ENCODE measurements around the gene PLCXD1.
A peak's percentile ranks its signal among the peaks of the same experiment; 100 is the strongest.
"Not testable (repeated sequence)": the region's sequence is repeated elsewhere in the genome, so short reads cannot be mapped to it uniquely, and the experiment has no call there.

PLCXD1 gene

GRCh38 chrX:317424-318067, 36.4 kb downstream of the PLCXD1 start:
- DNase-seq (ENCODE audit: low read depth, low spot score) = no peak

- peak; percentile 99 for DNase-seq (ENCODE audit: low read depth, low spot score)
Observed at GRCh38 chrX:318068-318738, 37.0 kb downstream of the PLCXD1 start.

DNA sequence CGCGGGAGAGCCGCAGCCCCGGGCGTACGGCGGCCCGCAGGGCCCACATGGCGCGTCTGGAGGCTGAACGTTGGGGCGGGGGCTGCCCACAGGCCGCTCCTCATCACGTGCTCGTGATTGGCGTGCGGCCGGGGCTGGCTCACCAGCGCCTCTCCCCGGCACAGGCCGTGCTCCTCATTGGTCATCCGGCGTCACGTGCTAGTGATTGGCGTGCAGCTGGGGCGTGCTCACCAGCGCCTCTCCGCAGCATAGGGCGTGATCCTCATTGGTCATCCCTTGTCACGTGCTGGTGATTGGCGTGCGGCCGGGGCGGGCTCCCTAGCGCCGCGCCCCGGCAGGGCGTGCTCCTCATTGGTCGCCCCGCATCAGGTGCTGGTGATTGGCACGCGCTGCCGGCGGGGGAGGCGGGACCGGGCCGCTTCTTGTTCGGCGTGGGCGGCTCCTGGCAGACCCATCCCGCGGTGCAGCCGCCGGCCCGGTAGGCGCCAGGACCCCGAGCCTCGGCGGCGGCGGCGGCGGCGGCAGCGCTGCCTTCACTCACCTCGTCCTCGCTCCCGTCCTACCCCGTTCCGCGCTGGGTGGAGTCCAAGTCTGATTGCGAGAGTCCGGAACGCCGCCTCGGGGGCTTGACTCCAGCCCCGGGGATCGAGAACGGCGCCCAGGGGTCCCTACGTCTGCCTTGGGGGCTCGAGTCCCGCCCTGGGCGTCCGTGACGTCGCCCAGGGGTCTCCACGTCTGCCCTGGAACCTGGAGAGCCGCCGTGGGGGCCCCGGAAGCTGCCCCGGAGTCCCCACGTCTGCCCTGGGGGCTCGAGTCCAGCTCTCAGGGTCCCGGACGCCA, 37.8 kb downstream of the PLCXD1 start, which contains the start of gene GTPBP6:
GTPBP6 (minus strand) TSS at position 58 of the 840 bp plus-strand sequence; CDS start at position 49, 9 bp downstream.
- peak; percentile 94 for DNase-seq (ENCODE audit: low read depth, low spot score)

- no peak for DNase-seq (ENCODE audit: low read depth, low spot score)
Observed at GRCh38 chrX:319579-320125, 38.5 kb downstream of the PLCXD1 start.

DNA sequence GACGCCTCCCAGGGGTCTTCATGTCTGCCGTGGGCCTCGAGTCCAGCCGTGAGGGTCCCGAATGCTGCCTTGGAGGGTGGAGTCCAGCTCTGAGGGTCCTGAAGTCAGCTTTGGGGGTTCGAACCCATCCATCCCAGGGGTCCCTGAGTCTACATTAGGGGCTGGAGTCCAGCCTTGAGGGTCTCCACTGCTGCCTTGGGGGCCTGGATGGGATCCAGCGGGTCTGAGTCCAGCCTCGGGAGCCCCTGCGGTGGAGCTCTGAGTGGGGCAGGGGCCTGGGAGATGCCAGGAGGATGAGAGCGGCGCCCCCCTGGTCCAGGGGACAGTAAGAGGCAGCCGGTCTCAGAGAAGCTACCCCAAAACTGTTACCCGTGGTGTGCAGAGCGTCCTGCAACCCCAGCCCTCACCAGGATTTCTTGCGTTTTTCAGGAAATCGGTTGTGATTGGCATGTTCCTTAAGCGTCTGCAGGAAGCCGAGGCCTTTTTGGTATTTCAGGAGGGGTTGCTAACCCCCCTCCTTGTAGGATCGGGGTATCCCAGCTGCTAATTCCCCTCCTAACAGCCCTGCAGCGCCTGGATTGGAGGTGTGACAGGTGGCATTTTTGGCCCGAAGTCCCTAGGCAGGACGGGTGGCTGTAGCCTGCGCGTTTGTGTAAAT, 39.1 kb downstream of the PLCXD1 start:
- DNase-seq (ENCODE audit: low read depth, low spot score) = no peak

GRCh38 chrX:323721-324628, 42.8 kb downstream of the PLCXD1 start:
- no peak for DNase-seq (ENCODE audit: low read depth, low spot score)

- DNase-seq (ENCODE audit: low read depth, low spot score) = not testable (repeated sequence)
Observed at GRCh38 chrX:324664-325063, 43.5 kb downstream of the PLCXD1 start.

DNA sequence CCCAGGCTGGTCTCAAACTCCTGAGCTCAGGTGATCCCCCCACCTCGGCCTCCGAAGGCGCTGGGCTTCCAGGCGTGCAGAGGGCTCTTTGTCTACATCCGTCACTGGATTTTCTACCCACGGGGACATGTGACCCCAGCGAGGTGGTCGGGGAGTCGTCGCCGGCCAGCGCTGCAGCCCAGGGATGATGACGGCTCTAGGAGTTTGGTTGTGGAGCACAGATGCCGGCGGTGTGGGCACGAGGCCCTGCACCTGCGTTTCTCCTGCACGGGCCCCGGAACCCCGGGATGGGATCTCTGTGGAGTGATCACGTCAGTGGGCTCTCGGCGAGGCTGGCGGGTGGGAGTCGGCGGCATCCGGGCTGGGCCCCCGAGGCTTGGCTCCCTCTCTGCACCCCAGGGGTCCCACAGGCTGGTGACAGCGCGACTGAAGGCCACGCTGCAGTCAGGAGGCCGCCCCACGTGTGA, 46.5 kb downstream of the PLCXD1 start:
- no peak for DNase-seq (ENCODE audit: low read depth, low spot score)

GRCh38 chrX:329291-329910, 48.2 kb downstream of the PLCXD1 start:
- no peak for DNase-seq (ENCODE audit: low read depth, low spot score)

- DNase-seq (ENCODE audit: low read depth, low spot score) = not testable (repeated sequence)
Observed at GRCh38 chrX:330141-330725, 49.1 kb downstream of the PLCXD1 start.

GRCh38 chrX:330726-331150, 49.6 kb downstream of the PLCXD1 start:
- no peak for DNase-seq (ENCODE audit: low read depth, low spot score)

DNA sequence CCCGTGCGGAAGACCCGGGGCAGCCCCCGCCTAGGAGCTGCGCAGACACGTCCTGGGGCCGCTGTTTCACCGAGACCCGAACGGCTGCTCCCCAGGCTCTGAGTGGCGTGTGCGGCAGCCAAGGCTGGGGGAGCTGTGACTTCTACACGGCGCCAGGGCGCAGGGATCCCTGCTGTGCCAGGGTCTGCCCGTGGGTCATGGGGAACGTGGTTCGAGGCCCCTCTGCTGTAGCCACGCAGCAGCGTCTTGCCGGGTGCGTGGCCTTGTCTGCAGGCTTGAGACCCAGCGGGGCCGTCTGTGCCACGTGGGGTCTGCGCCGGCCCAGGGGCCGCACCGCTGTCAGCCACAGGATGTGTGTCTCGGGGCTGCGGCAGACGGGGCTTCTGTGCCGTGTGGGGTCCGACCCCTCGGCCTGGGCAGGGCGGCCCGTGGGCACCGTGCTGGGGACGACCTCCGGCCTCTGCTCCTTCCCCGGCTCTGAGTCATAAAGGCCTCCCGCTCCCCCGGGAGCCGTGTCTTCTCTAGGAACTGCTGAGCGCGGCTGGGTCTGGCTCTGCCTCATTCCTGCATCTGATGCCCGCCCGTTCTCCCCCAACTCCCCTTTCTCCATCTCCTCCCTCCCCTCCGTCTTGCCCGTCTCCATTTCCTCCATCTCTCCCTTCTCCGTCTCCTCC, 50.1 kb downstream of the PLCXD1 start:
- no peak for DNase-seq (ENCODE audit: low read depth, low spot score)

DNA sequence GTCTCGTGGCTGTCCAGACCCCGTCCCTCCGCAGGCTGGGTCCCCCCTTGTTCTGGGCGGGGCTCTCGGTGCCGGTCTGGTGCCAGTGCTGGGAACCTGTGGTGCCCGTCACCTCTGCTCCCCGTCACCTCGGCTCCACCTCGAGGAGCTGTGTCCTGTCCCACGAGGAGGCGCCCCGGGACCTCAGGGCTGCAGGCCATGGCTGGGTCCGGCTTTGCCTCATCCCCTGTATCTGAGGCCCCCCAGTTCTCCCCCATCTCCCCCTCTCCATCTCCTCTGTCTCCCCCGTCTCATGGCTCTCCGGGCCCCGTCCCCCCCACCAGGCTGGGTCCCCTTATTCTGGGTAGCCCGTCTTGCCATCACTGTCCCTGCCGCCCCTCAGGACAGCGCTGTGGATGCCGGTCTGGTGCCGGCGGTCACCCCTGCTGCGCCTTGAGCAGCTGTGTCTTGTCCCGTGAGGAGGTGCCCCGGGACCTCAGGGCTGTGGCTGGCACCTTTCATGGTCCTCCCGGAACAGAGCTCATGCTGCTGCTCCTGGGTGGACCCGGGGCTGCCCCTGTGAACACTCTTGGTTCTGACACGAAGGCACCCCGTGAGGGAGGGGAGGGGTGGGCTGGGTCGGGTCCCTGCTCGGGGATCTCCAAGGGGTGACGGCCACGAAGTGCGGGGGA, 50.8 kb downstream of the PLCXD1 start:
- DNase-seq (ENCODE audit: low read depth, low spot score) = no peak

DNA sequence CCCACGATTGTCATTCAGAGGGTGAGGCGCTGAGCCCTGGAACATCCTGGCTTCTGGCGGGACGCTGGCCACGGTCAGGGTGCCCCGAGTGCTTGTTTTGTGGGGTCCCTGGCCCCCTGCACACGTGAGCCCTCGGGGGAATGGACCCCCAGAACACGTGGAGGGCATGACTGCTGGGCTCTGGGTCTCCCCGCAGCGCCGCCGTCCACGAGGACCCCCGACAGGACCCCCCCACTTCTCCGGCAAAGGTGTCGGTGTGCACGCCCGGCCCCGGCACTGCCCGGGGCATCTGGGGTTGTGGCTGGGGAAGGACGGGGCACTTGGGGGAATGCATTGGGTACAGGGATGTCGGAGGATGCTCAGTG, 51.3 kb downstream of the PLCXD1 start:
- no peak for DNase-seq (ENCODE audit: low read depth, low spot score)

- no peak for DNase-seq (ENCODE audit: low read depth, low spot score)
Observed at GRCh38 chrX:332916-333610, 51.9 kb downstream of the PLCXD1 start.

GRCh38 chrX:333611-334311, 52.6 kb downstream of the PLCXD1 start:
- DNase-seq (ENCODE audit: low read depth, low spot score) = no peak

DNA sequence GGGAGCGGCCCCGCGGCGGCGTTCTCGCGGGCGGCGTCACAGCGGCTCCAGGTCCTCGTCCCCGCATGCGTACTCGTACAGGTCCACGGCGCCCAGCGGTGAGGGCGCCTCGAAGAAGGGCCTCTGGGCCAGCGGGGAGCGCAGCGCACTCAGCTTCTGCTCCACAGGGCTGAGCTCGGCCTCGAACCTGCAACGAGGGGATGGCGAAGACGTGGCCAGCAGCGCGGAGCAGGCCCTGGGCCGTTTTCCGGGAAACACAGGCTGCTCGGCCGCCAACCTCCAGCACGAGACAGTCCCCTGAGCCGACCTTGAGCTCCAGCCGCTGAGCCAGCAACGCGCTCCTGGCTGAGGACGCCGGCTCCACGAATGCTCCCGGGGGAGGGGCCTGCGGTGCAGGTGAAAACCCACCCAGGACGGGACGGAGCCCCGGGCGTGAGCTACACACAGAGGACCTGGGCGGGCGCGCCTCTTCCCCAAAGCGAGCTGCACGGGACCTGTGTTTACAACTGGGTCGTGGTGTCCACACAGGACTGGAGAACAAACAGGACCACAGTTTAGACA, 53.2 kb downstream of the PLCXD1 start:
- no peak for DNase-seq (ENCODE audit: low read depth, low spot score)

All from activated naive CD8-positive, alpha-beta T cell treated with anti-CD3 and anti-CD28 coated beads, Interleukin-2, amount 50 U/mL, for 16 hours (primary cell).